GM12865 (cell line): Measurements from ENCODE around the gene FGD4.

Experiments
- DNase-seq: peaks from one replicate; pipeline ENCODE4 v3.0.0; 2010; ENCODE audit warnings: low read depth
- H3K4me3 ChIP-seq: 2 replicates; pipeline ENCODE4 v1.5.1; 2011; ENCODE audit warnings: mild to moderate bottlenecking, low read depth, low read length, control low read depth
- CTCF ChIP-seq: IDR thresholded peaks from 2 replicates; pipeline ENCODE4 v1.5.1; 2011; ENCODE audit warnings: low read length, control low read depth, low read depth, inconsistent platforms; ENCODE audit not compliant: insufficient read depth; ENCODE audit errors: missing control alignments

FGD4 gene

GRCh38 chr12:32618115-32618514, 218.8 kb downstream of the FGD4 start:
- no peak for TF ChIP-seq CTCF
- no peak overlapping the region for H3K4me3 ChIP-seq
- no peak for DNase-seq

- DNase-seq, result no peak
- no peak overlapping the region for H3K4me3 ChIP-seq
- TF ChIP-seq CTCF, result no peak
Measured at GRCh38 chr12:32627976-32628375, 228.6 kb downstream of the FGD4 start.

GRCh38 chr12:32641287-32641901, 242.0 kb downstream of the FGD4 start:
- no peak for DNase-seq
- H3K4me3 ChIP-seq, result no peak overlapping the region
- no peak for TF ChIP-seq CTCF

GRCh38 chr12:32644431-32644830, 245.1 kb downstream of the FGD4 start:
- no peak for DNase-seq
- no peak for TF ChIP-seq CTCF
- H3K4me3 ChIP-seq, result no peak overlapping the region

- no peak for DNase-seq
Measured at GRCh38 chr12:32647275-32647674, 247.9 kb downstream of the FGD4 start.

GRCh38 chr12:32650508-32650907, 251.2 kb downstream of the FGD4 start:
- no peak for DNase-seq
- no peak overlapping the region for H3K4me3 ChIP-seq
- TF ChIP-seq CTCF, result no peak

More at GRCh38 chr12:32647275-32647674, 247.9 kb downstream of the FGD4 start:
- no peak for TF ChIP-seq CTCF
- no peak overlapping the region for H3K4me3 ChIP-seq
